H9 (cell line): ENCODE measurements around the gene TEX13D. TPM values are rescaled to one million over a fixed set of nuclear protein-coding genes. Genes with fewer than 3 reads are reported as not detected.

Source experiments
- DNase-seq: peaks from one replicate; pipeline ENCODE4 v3.0.0-alpha.2; 2017
- H2AFZ ChIP-seq: one replicate; pipeline ENCODE4 v1.6.1; 2013; ENCODE audit warnings: mild to moderate bottlenecking, low read length, control low read depth, moderate library complexity
- H2AK5ac ChIP-seq: 2 replicates; pipeline ENCODE4 v1.6.1; 2013; ENCODE audit warnings: low read length, control low read depth, mixed read lengths; ENCODE audit not compliant: insufficient read length
- H2BK120ac ChIP-seq: one replicate; pipeline ENCODE4 v1.6.1; 2013; ENCODE audit warnings: low read depth, mild to moderate bottlenecking, low read length, control low read depth, inconsistent platforms; ENCODE audit not compliant: poor library complexity, severe bottlenecking
- H2BK12ac ChIP-seq: 2 replicates; pipeline ENCODE4 v1.6.1; 2013; ENCODE audit warnings: low read length, control low read depth, mixed read lengths, low read depth; ENCODE audit not compliant: insufficient read length
- H2BK15ac ChIP-seq: 2 replicates; pipeline ENCODE4 v1.6.1; 2013; ENCODE audit warnings: low read depth, low read length, control low read depth
- H2BK20ac ChIP-seq: one replicate; pipeline ENCODE4 v1.6.1; 2013; ENCODE audit warnings: low read depth, mild to moderate bottlenecking, low read length, control low read depth, inconsistent platforms; ENCODE audit not compliant: poor library complexity, severe bottlenecking
- H2BK5ac ChIP-seq: 2 replicates; pipeline ENCODE4 v1.6.1; 2013; ENCODE audit warnings: low read length, control low read depth, mixed read lengths; ENCODE audit not compliant: insufficient read length
- H3K14ac ChIP-seq: 2 replicates; pipeline ENCODE4 v1.6.1; 2013; ENCODE audit warnings: low read length, control low read depth; ENCODE audit not compliant: insufficient read depth
- H3K18ac ChIP-seq: 2 replicates; pipeline ENCODE4 v1.6.1; 2013; ENCODE audit warnings: low read depth, mild to moderate bottlenecking, mixed read lengths, low read length, control low read depth; ENCODE audit not compliant: insufficient read length
- H3K23ac ChIP-seq: 2 replicates; pipeline ENCODE4 v1.6.1; 2013; ENCODE audit warnings: low read length, control low read depth, mixed read lengths, low read depth; ENCODE audit not compliant: insufficient read length
- H3K23me2 ChIP-seq: 2 replicates; pipeline ENCODE4 v1.6.1; 2013; ENCODE audit warnings: low read depth, mild to moderate bottlenecking, mixed read lengths, low read length, control low read depth; ENCODE audit not compliant: insufficient read length, poor library complexity, severe bottlenecking
- H3K27ac ChIP-seq: 2 replicates; pipeline ENCODE4 v1.5.1; 2013; ENCODE audit warnings: low read length, control low read depth, mixed read lengths, low read depth; ENCODE audit not compliant: insufficient read length
- H3K27me3 ChIP-seq: 2 replicates; pipeline ENCODE4 v1.6.1; 2013; ENCODE audit warnings: low read length, control low read depth, inconsistent platforms; ENCODE audit not compliant: insufficient read depth
- H3K4ac ChIP-seq: 2 replicates; pipeline ENCODE4 v1.6.1; 2013; ENCODE audit warnings: low read depth, mild to moderate bottlenecking, control low read depth, inconsistent platforms, low read length, moderate library complexity
- H3K4me1 ChIP-seq: 2 replicates; pipeline ENCODE4 v1.6.1; 2013; ENCODE audit warnings: low read length, control low read depth, inconsistent platforms; ENCODE audit not compliant: insufficient read depth
- H3K4me2 ChIP-seq: 2 replicates; pipeline ENCODE4 v1.6.1; 2013; ENCODE audit warnings: low read length, control low read depth, mixed read lengths; ENCODE audit not compliant: insufficient read length, insufficient read depth
- H3K56ac ChIP-seq: 2 replicates; pipeline ENCODE4 v1.6.1; 2013; ENCODE audit warnings: low read depth, mild to moderate bottlenecking, mixed read lengths, low read length, control low read depth; ENCODE audit not compliant: insufficient read length
- H3K79me1 ChIP-seq: 2 replicates; pipeline ENCODE4 v1.6.1; 2013; ENCODE audit warnings: low read depth, mild to moderate bottlenecking, moderate library complexity, low read length, control low read depth, inconsistent platforms; ENCODE audit not compliant: insufficient read depth, poor library complexity, severe bottlenecking
- H3K79me2 ChIP-seq: 2 replicates; pipeline ENCODE4 v1.6.1; 2013; ENCODE audit warnings: low read length, control low read depth, inconsistent platforms; ENCODE audit not compliant: insufficient read depth
- H3K9ac ChIP-seq: 2 replicates; pipeline ENCODE4 v1.6.1; 2013; ENCODE audit warnings: low read length, control low read depth, mixed read lengths; ENCODE audit not compliant: insufficient read length; ENCODE audit errors: extremely low read depth
- H3K9me3 ChIP-seq: one replicate; pipeline ENCODE4 v1.6.1; 2013; ENCODE audit warnings: low read depth, low read length, inconsistent platforms; ENCODE audit not compliant: control insufficient read depth
- H3T11ph ChIP-seq: one replicate; pipeline ENCODE4 v1.6.1; 2013; ENCODE audit warnings: mild to moderate bottlenecking, low read length, control low read depth, inconsistent platforms
- H4K20me1 ChIP-seq: one replicate; pipeline ENCODE4 v1.6.1; 2013; ENCODE audit not compliant: control insufficient read depth, insufficient read length, insufficient read depth
- H4K5ac ChIP-seq: 2 replicates; pipeline ENCODE4 v1.6.1; 2013; ENCODE audit warnings: low read depth, mild to moderate bottlenecking, mixed read lengths, low read length, control low read depth; ENCODE audit not compliant: insufficient read length
- H4K8ac ChIP-seq: replicated peaks from 2 replicates; pipeline ENCODE4 v1.6.1; 2013; ENCODE audit warnings: low read length, control low read depth, mixed read lengths, low read depth; ENCODE audit not compliant: insufficient read length
- H4K91ac ChIP-seq: 2 replicates; pipeline ENCODE4 v1.6.1; 2013; ENCODE audit warnings: low read depth, mild to moderate bottlenecking, moderate library complexity, mixed read lengths, low read length, control low read depth; ENCODE audit not compliant: insufficient read length
- H3K27ac Mint-ChIP-seq, 3 experiments: 2 replicates in 2 of 3; 3 replicates in 1 of 3; pipeline ENCODE4 v1.8.0; 2020 to 2021; ENCODE audit warnings: mixed read lengths in 3 of 3, mild to moderate bottlenecking in 1 of 3, moderate library complexity in 1 of 3
- H3K27me3 Mint-ChIP-seq: 2 replicates; pipeline ENCODE4 v1.8.0; 2021; ENCODE audit warnings: low read depth, mild to moderate bottlenecking, moderate library complexity, mixed read lengths
- H3K36me3 Mint-ChIP-seq, 3 experiments: 2 replicates in 2 of 3; 3 replicates in 1 of 3; pipeline ENCODE4 v1.8.0; 2020 to 2021; ENCODE audit warnings: low read depth in 3 of 3, mixed read lengths in 3 of 3; ENCODE audit not compliant: insufficient read depth in 1 of 3
- H3K4me1 Mint-ChIP-seq, 2 experiments: 2 replicates each; pipeline ENCODE4 v1.8.0; 2020; ENCODE audit warnings: mixed read lengths in 2 of 2
- H3K4me3 Mint-ChIP-seq, 2 experiments: 2 replicates in 1 of 2; 3 replicates in 1 of 2; pipeline ENCODE4 v1.8.0; 2020 to 2021; ENCODE audit warnings: mild to moderate bottlenecking in 2 of 2, mixed read lengths in 2 of 2, moderate library complexity in 1 of 2
- H3K9me3 Mint-ChIP-seq, 2 experiments: 2 replicates in 1 of 2; 3 replicates in 1 of 2; pipeline ENCODE4 v1.8.0; 2020; ENCODE audit warnings: mild to moderate bottlenecking in 2 of 2, mixed read lengths in 2 of 2, moderate library complexity in 1 of 2
- total RNA-seq: library from RNA; stranded (reverse); gene quantifications from 2 replicates; pipeline ENCODE4 v1.2.1, GENCODE V29; 2021
- TF ChIP-seq, protein P1 (sequence below): fragments of 200-600 bp; sonication (generic); conservative IDR thresholded peaks from 3 replicates; pipeline ENCODE4 v1.8.0; 2021; ENCODE audit warnings: antibody characterized with exemption, mild to moderate bottlenecking

TEX13D gene
- total RNA-seq, 1 experiment from 2014 or later = 0.15 TPM

GRCh38 chrX:124343016-124343415 lies 10.6 kb downstream of the TEX13D start:
- TF ChIP-seq, protein P1, sequence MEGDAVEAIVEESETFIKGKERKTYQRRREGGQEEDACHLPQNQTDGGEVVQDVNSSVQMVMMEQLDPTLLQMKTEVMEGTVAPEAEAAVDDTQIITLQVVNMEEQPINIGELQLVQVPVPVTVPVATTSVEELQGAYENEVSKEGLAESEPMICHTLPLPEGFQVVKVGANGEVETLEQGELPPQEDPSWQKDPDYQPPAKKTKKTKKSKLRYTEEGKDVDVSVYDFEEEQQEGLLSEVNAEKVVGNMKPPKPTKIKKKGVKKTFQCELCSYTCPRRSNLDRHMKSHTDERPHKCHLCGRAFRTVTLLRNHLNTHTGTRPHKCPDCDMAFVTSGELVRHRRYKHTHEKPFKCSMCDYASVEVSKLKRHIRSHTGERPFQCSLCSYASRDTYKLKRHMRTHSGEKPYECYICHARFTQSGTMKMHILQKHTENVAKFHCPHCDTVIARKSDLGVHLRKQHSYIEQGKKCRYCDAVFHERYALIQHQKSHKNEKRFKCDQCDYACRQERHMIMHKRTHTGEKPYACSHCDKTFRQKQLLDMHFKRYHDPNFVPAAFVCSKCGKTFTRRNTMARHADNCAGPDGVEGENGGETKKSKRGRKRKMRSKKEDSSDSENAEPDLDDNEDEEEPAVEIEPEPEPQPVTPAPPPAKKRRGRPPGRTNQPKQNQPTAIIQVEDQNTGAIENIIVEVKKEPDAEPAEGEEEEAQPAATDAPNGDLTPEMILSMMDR = no peak
- no peak overlapping the region for H3K27ac ChIP-seq
- no peak overlapping the region for H2BK120ac ChIP-seq
- Mint-ChIP-seq H3K9me3 (peaks cover 0 to 4% of the 10 kb centered on the region in 2 experiments; a peak in 1 of 5 replicates), H3K36me3 (no peaks in the 10 kb centered on the region), H3K4me1 (peaks cover 12 to 15% of the 10 kb centered on the region in 2 experiments), H3K4me3 (no peak overlapping the region), H3K27me3 (no peaks in the 10 kb centered on the region; the same call in 1 of the 2 replicates), H3K27ac (no peak overlapping the region)
- H4K91ac ChIP-seq = no peak overlapping the region
- H3K56ac ChIP-seq = no peak overlapping the region
- no peaks in the 10 kb centered on the region for H3K9me3 ChIP-seq
- H2BK20ac ChIP-seq = no peak overlapping the region
- H4K5ac ChIP-seq = no peak overlapping the region
- no peak overlapping the region for H3K9ac ChIP-seq
- no peak overlapping the region for H3K4me2 ChIP-seq
- no peak overlapping the region for H3K4ac ChIP-seq
- H3K18ac ChIP-seq = no peak overlapping the region
- no peak for DNase-seq
- H2BK15ac ChIP-seq = no peak overlapping the region
- H2BK5ac ChIP-seq = no peak overlapping the region
- H3T11ph ChIP-seq = no peak overlapping the region
- no peaks in the 10 kb centered on the region for H3K4me1 ChIP-seq
- H2AK5ac ChIP-seq = no peak overlapping the region
- H3K27me3 ChIP-seq = no peaks in the 10 kb centered on the region
- no peak overlapping the region for H3K23ac ChIP-seq
- no peaks in the 10 kb centered on the region for H4K20me1 ChIP-seq
- H3K14ac ChIP-seq = no peak overlapping the region
- no peak overlapping the region for H4K8ac ChIP-seq
- H3K79me2 ChIP-seq = no peaks in the 10 kb centered on the region
- no peak overlapping the region for H2AFZ ChIP-seq
- H3K79me1 ChIP-seq = no peaks in the 10 kb centered on the region
- H3K23me2 ChIP-seq = no peaks in the 10 kb centered on the region
- no peak overlapping the region for H2BK12ac ChIP-seq
